SU-DHL-6 (cell line): ENCODE results near the gene ZDHHC11.
"Not testable (repeated sequence)": the region's sequence is repeated elsewhere in the genome, so short reads cannot be mapped to it uniquely, and the experiment has no call there.

ENCODE experiments used
- H2AFZ ChIP-seq: fragments of 200-600 bp; sonication (generic); 2 replicates; pipeline ENCODE4 v1.6.1; 2014; ENCODE audit warnings: low read depth, mild to moderate bottlenecking, moderate library complexity, mixed read lengths, antibody characterized with exemption, low read length; ENCODE audit not compliant: severe bottlenecking
- H3F3A ChIP-seq: fragments of 200-600 bp; shearing (Covaris generic); 2 replicates; pipeline ENCODE4 v1.6.0; 2016; ENCODE audit warnings: antibody characterized with exemption, mild to moderate bottlenecking; ENCODE audit not compliant: insufficient read depth
- H3K27ac ChIP-seq: fragments of 200-600 bp; sonication (generic); 2 replicates; pipeline ENCODE4 v1.5.1; 2016; ENCODE audit warnings: low read depth, mild to moderate bottlenecking, low read length, moderate library complexity, mixed read lengths
- H3K27me3 ChIP-seq: fragments of 200-600 bp; sonication (generic), shearing (Covaris generic); 2 replicates; pipeline ENCODE4 v1.6.0; 2014; ENCODE audit warnings: mild to moderate bottlenecking, low read length
- H3K36me3 ChIP-seq: fragments of 200-600 bp; sonication (generic); 2 replicates; pipeline ENCODE4 v1.6.1; 2014; ENCODE audit warnings: mild to moderate bottlenecking, low read length, mixed read lengths
- H3K4me2 ChIP-seq: fragments of 300-600, 200-600 bp; shearing (Covaris generic), sonication (generic); 2 replicates; pipeline ENCODE4 v1.6.0; 2014; ENCODE audit warnings: low read length, low read depth, mild to moderate bottlenecking; ENCODE audit not compliant: poor library complexity, severe bottlenecking
- H3K4me3 ChIP-seq: fragments of 200-600 bp; sonication (generic); 2 replicates; pipeline ENCODE4 v1.5.1; 2014; ENCODE audit warnings: antibody characterized with exemption, low read length, mild to moderate bottlenecking, mixed read lengths; ENCODE audit not compliant: insufficient read depth, poor library complexity, severe bottlenecking
- H3K79me2 ChIP-seq: fragments of 200-600 bp; sonication (generic); 2 replicates; pipeline ENCODE4 v1.6.1; 2014; ENCODE audit warnings: mild to moderate bottlenecking, low read length, moderate library complexity; ENCODE audit not compliant: insufficient read depth
- H3K9ac ChIP-seq: fragments of 200-600 bp; sonication (generic); 2 replicates; pipeline ENCODE4 v1.7.0; 2014; ENCODE audit warnings: mild to moderate bottlenecking, low read length
- H3K9me2 ChIP-seq: fragments of 200-600 bp; sonication (generic); replicated peaks from 2 replicates; pipeline ENCODE4 v1.6.1; 2014; ENCODE audit warnings: low read length; ENCODE audit not compliant: insufficient read depth
- H3K9me3 ChIP-seq: fragments of 200-600 bp; sonication (generic); 2 replicates; pipeline ENCODE4 v1.6.1; 2014; ENCODE audit warnings: low read length, mixed read lengths; ENCODE audit not compliant: insufficient read depth
- H4K20me1 ChIP-seq: fragments of 200-600 bp; sonication (generic); 2 replicates; pipeline ENCODE4 v1.6.1; 2014; ENCODE audit warnings: low read depth, mild to moderate bottlenecking, antibody characterized with exemption, low read length, moderate library complexity, mixed read lengths
- EZH2phosphoT487 ChIP-seq: fragments of 200-600 bp; sonication (generic), shearing (Covaris generic); conservative IDR thresholded peaks from 2 replicates; pipeline ENCODE4 v1.6.1; 2018; ENCODE audit warnings: mild to moderate bottlenecking, antibody characterized with exemption, low read length, moderate library complexity, mixed read lengths
- TF ChIP-seq, protein P1 (sequence below): fragments of 200-600 bp; sonication (generic); IDR thresholded peaks from one replicate; pipeline ENCODE4 v1.5.1; 2017; ENCODE audit warnings: antibody characterized with exemption, mild to moderate bottlenecking, low read length, moderate library complexity; ENCODE audit not compliant: insufficient read depth, poor library complexity, severe bottlenecking

Gene ZDHHC11

GRCh38 chr5:769485-770145, 81.2 kb downstream of the ZDHHC11 start:
- not testable (repeated sequence) for H3K4me2 ChIP-seq, H3K27me3 ChIP-seq, H3K27ac ChIP-seq, H3K4me3 ChIP-seq, H3K79me2 ChIP-seq, H3K9ac ChIP-seq, H4K20me1 ChIP-seq, H3K9me3 ChIP-seq, H3K36me3 ChIP-seq, H2AFZ ChIP-seq, H3F3A ChIP-seq, H3K9me2 ChIP-seq

DNA sequence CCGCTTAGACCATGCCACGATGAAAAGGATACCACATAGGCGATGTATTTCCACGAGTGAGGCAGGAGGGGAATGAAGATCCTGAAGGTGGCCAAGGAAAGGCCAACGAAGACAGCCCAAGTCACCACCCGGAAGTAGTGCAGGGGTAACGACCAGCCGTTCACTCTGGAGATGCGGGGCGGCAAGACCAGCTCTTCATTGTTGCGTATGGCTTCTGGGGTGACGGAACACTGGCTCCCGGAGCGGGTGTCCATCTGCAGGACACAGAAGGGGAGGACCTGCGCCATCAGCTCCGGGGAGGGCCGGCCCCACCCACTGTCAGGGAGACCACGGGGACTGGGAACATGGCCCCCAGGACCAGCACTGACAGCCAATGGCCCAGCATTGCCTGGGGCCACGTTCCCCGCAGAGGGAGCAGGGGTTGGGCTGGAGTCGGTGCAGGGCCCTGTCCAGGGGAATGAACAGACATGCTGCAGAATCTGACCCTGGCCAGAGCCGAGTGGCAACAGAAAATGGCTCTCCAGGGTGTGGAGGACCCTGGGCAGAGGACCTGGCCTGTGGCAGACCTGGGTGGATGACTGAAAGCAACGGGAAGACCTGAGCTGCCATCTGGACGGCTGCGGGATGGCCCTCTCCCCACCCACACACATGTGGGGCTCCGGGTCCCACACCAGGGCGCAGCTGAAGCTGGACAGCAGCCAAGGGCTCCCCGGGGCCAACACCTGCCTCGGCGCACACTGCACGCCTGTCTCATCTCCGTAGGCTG, 83.9 kb downstream of the ZDHHC11 start:
- H3K79me2 ChIP-seq, result no peaks in the 10 kb centered on the region
- H3K9me3 ChIP-seq, result no peaks in the 10 kb centered on the region
- H4K20me1 ChIP-seq, result no peaks in the 10 kb centered on the region
- no peaks in the 10 kb centered on the region for H3K27me3 ChIP-seq
- H3K9me2 ChIP-seq, result no peaks in the 10 kb centered on the region
- no peaks in the 10 kb centered on the region for H3F3A ChIP-seq
- no peak overlapping the region for H3K27ac ChIP-seq
- H3K4me3 ChIP-seq, result no peak overlapping the region
- TF ChIP-seq EZH2phosphoT487, result no peak
- TF ChIP-seq, protein P1, sequence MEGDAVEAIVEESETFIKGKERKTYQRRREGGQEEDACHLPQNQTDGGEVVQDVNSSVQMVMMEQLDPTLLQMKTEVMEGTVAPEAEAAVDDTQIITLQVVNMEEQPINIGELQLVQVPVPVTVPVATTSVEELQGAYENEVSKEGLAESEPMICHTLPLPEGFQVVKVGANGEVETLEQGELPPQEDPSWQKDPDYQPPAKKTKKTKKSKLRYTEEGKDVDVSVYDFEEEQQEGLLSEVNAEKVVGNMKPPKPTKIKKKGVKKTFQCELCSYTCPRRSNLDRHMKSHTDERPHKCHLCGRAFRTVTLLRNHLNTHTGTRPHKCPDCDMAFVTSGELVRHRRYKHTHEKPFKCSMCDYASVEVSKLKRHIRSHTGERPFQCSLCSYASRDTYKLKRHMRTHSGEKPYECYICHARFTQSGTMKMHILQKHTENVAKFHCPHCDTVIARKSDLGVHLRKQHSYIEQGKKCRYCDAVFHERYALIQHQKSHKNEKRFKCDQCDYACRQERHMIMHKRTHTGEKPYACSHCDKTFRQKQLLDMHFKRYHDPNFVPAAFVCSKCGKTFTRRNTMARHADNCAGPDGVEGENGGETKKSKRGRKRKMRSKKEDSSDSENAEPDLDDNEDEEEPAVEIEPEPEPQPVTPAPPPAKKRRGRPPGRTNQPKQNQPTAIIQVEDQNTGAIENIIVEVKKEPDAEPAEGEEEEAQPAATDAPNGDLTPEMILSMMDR, result no peak
- no peaks in the 10 kb centered on the region for H3K36me3 ChIP-seq
- H3K9ac ChIP-seq, result no peak overlapping the region
- no peak overlapping the region for H3K4me2 ChIP-seq
- no peak overlapping the region for H2AFZ ChIP-seq

DNA sequence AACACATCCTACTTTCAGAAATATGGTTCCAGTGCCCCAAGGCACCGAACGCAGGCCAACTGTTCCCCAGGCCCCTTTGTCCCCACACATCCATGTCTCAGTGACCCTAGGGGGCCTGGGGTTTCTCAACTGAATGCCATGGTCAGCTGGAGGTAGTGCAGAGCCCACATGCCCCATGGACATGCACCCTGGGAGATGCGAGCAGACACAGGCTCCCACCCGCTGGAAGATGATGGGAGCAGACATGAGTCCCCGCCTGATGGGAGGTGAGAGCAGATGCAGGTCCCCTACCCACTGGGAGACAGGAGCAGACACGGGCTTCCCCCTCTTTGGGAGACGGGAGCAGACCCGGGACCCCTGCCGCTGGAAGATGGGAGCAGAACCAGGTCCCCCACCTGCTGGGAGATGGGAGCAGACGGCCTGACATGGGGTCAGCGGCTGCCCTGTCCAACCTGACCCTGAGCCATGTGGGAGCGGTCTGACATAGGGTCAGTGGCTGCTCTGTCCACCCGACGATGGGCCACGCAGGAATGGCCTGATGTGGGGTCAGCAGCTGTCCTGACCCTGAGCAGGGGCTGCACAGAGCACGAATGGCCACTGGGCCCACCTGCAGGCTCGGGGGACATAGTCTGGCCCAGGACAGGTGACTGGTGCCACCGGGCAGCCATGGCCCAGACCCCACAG, 84.7 kb downstream of the ZDHHC11 start:
- H2AFZ ChIP-seq, result no peak overlapping the region
- no peaks in the 10 kb centered on the region for H4K20me1 ChIP-seq
- H3K9me2 ChIP-seq, result no peaks in the 10 kb centered on the region
- no peak overlapping the region for H3K9ac ChIP-seq
- no peak overlapping the region for H3K4me2 ChIP-seq
- H3K27me3 ChIP-seq, result no peaks in the 10 kb centered on the region
- H3K79me2 ChIP-seq, result no peaks in the 10 kb centered on the region
- no peaks in the 10 kb centered on the region for H3K36me3 ChIP-seq
- H3K4me3 ChIP-seq, result no peak overlapping the region
- H3K27ac ChIP-seq, result no peak overlapping the region
- no peak for TF ChIP-seq EZH2phosphoT487
- TF ChIP-seq, protein P1, result no peak
- H3K9me3 ChIP-seq, result no peaks in the 10 kb centered on the region
- no peaks in the 10 kb centered on the region for H3F3A ChIP-seq
